ENCODE measurements around the gene TAOK3. TPM values are rescaled to one million over a fixed set of nuclear protein-coding genes. Genes with fewer than 3 reads are reported as not detected.

The TAOK3 gene
- total RNA-seq, 4 donors from 2014 or later, result 48.8 to 78.0 (median 54.7) TPM

- TF ChIP-seq CTCF (IDR thresholded peaks at IDR 0.05; ENCODE audit: low read depth), result no peak
Measured at GRCh38 chr12:118319627-118320026, 53.1 kb downstream of the TAOK3 start.

GRCh38 chr12:118318744-118319143 lies 54.0 kb downstream of the TAOK3 start:
- no peak for TF ChIP-seq CTCF (IDR thresholded peaks at IDR 0.05; ENCODE audit: low read depth)

GRCh38 chr12:118317729-118318128 lies 55.0 kb downstream of the TAOK3 start:
- no peak for TF ChIP-seq CTCF (IDR thresholded peaks at IDR 0.05; ENCODE audit: low read depth)

- no peak for TF ChIP-seq CTCF (IDR thresholded peaks at IDR 0.05; ENCODE audit: low read depth)
Measured at GRCh38 chr12:118315821-118316220, 56.9 kb downstream of the TAOK3 start.

GRCh38 chr12:118312578-118312977 lies 60.1 kb downstream of the TAOK3 start:
- no peak for TF ChIP-seq CTCF (IDR thresholded peaks at IDR 0.05; ENCODE audit: low read depth)

GRCh38 chr12:118311666-118312065 lies 61.0 kb downstream of the TAOK3 start:
- TF ChIP-seq CTCF (IDR thresholded peaks at IDR 0.05; ENCODE audit: low read depth), result no peak

GRCh38 chr12:118310320-118310719 lies 62.4 kb downstream of the TAOK3 start:
- TF ChIP-seq CTCF (IDR thresholded peaks at IDR 0.05; ENCODE audit: low read depth), result no peak

Measured in subcutaneous adipose tissue (tissue), 4 donors.